ENCODE data around the gene SPN. TPM values are rescaled to one million over a fixed set of nuclear protein-coding genes. Genes with fewer than 3 reads are reported as not detected.

The SPN gene
- total RNA-seq, 1 experiment from 2014 or later = not detected

GRCh38 chr16:29714972-29715371 lies 51.9 kb downstream of the SPN start:
- POLR2A ChIA-PET (ENCODE audit: low non-redundant PET) = no interaction called here
- TF ChIP-seq CTCF (conservative IDR thresholded peaks at IDR 0.05; ENCODE audit: low read depth, low read length) = no peak
- TF ChIP-seq EZH2 (IDR thresholded peaks at IDR 0.05; ENCODE audit: borderline replicate concordance, low read depth, low read length, poor library complexity, severe bottlenecking) = no peak
- no peak overlapping the region for H3K4me3 ChIP-seq (ENCODE audit: low read depth, low read length, poor library complexity, severe bottlenecking)
- H3K27ac ChIP-seq (ENCODE audit: low read depth, low read length, poor library complexity, severe bottlenecking) = no peak overlapping the region
- no TSS peak for BruUV-seq (replicated peaks)
- DNase-seq (ENCODE audit: low spot score) = no peak
- H3K4me1 ChIP-seq (ENCODE audit: insufficient read depth, low read length, poor library complexity, severe bottlenecking) = no peaks in the 10 kb centered on the region
- H3K27me3 ChIP-seq (replicated peaks; ENCODE audit: insufficient read depth, low read depth, low read length, poor library complexity) = no peaks in the 10 kb centered on the region
- intact Hi-C loops (cut with micrococcal nuclease; ENCODE audit: unreplicated experiment) = no loop called here
- H3K9me3 ChIP-seq (ENCODE audit: low read depth, low read length, poor library complexity, severe bottlenecking) = no peaks in the 10 kb centered on the region
- CTCF ChIA-PET = interaction anchor here (0.7 to 1.2 kb wide), 2 partner anchors 14 to 30 kb away, joined by 3 to 4 read pairs; no protein-coding TSS in a partner anchor
- H3K36me3 ChIP-seq (ENCODE audit: insufficient read depth, low read length, poor library complexity, severe bottlenecking) = no peaks in the 10 kb centered on the region

GRCh38 chr16:29717113-29717512 lies 54.1 kb downstream of the SPN start:
- H3K36me3 ChIP-seq (ENCODE audit: insufficient read depth, low read length, poor library complexity, severe bottlenecking) = no peaks in the 10 kb centered on the region
- DNase-seq (ENCODE audit: low spot score) = no peak
- TF ChIP-seq CTCF (conservative IDR thresholded peaks at IDR 0.05; ENCODE audit: low read depth, low read length) = no peak
- TF ChIP-seq EZH2 (IDR thresholded peaks at IDR 0.05; ENCODE audit: borderline replicate concordance, low read depth, low read length, poor library complexity, severe bottlenecking) = no peak
- H3K9me3 ChIP-seq (ENCODE audit: low read depth, low read length, poor library complexity, severe bottlenecking) = no peaks in the 10 kb centered on the region
- no peak overlapping the region for H3K27ac ChIP-seq (ENCODE audit: low read depth, low read length, poor library complexity, severe bottlenecking)
- H3K4me1 ChIP-seq (ENCODE audit: insufficient read depth, low read length, poor library complexity, severe bottlenecking) = no peaks in the 10 kb centered on the region
- intact Hi-C loops (cut with micrococcal nuclease; ENCODE audit: unreplicated experiment) = no loop called here
- CTCF ChIA-PET = no interaction called here
- H3K4me3 ChIP-seq (ENCODE audit: low read depth, low read length, poor library complexity, severe bottlenecking) = no peak overlapping the region
- POLR2A ChIA-PET (ENCODE audit: low non-redundant PET) = no interaction called here
- no peaks in the 10 kb centered on the region for H3K27me3 ChIP-seq (replicated peaks; ENCODE audit: insufficient read depth, low read depth, low read length, poor library complexity)
- BruUV-seq (replicated peaks) = no TSS peak

GRCh38 chr16:29719063-29719462 lies 56.0 kb downstream of the SPN start:
- CTCF ChIA-PET = interaction anchor here (0.6 kb wide), 1 partner anchor 42 kb away, joined by 4 read pairs; no protein-coding TSS in a partner anchor
- DNase-seq (ENCODE audit: low spot score) = no peak
- Histone ChIP-seq H3K4me3 (ENCODE audit: low read depth, low read length, poor library complexity, severe bottlenecking) (no peak overlapping the region), H3K4me1 (ENCODE audit: insufficient read depth, low read length, poor library complexity, severe bottlenecking) (no peaks in the 10 kb centered on the region), H3K27me3 (replicated peaks; ENCODE audit: insufficient read depth, low read depth, low read length, poor library complexity) (no peaks in the 10 kb centered on the region), H3K9me3 (ENCODE audit: low read depth, low read length, poor library complexity, severe bottlenecking) (no peaks in the 10 kb centered on the region), H3K36me3 (ENCODE audit: insufficient read depth, low read length, poor library complexity, severe bottlenecking) (no peaks in the 10 kb centered on the region), H3K27ac (ENCODE audit: low read depth, low read length, poor library complexity, severe bottlenecking) (no peak overlapping the region)
- TF ChIP-seq EZH2 (IDR thresholded peaks at IDR 0.05; ENCODE audit: borderline replicate concordance, low read depth, low read length, poor library complexity, severe bottlenecking) (no peak), CTCF (conservative IDR thresholded peaks at IDR 0.05; ENCODE audit: low read depth, low read length) (no peak)
- POLR2A ChIA-PET (ENCODE audit: low non-redundant PET) = no interaction called here
- no TSS peak for BruUV-seq (replicated peaks)
- intact Hi-C loops (cut with micrococcal nuclease; ENCODE audit: unreplicated experiment) = no loop called here

Other genes starting within 250 kb of the SPN start
- gene BOLA2, start 208.9 kb upstream of the SPN start, total RNA-seq (2021) = 7.0 and 8.0 TPM in 2 replicates
- gene SLX1B, start 208.7 kb upstream of the SPN start, total RNA-seq (2021) = 40.3 and 49.7 TPM in 2 replicates
- gene SULT1A4, start 203.3 kb upstream of the SPN start, total RNA-seq (2021) = 2.1 and 2.5 TPM in 2 replicates
- 68.6 and 73.2 TPM in 2 replicates for gene NPIPB12, start 156.8 kb upstream of the SPN start, total RNA-seq (2021)
- 31.1 and 48.3 TPM in 2 replicates for gene QPRT, start 15.9 kb downstream of the SPN start, total RNA-seq (2021)
- not detected in 2 replicates for gene C16orf54, start 82.7 kb downstream of the SPN start, total RNA-seq (2021)
- not detected in 2 replicates for gene ZG16, start 115.0 kb downstream of the SPN start, total RNA-seq (2021)
- 171 and 186 TPM in 2 replicates for gene KIF22, start 127.5 kb downstream of the SPN start, total RNA-seq (2021)
- gene MAZ, start 143.3 kb downstream of the SPN start, total RNA-seq (2021) = 457 and 516 TPM in 2 replicates
- gene PRRT2, start 148.9 kb downstream of the SPN start, total RNA-seq (2021) = 9.0 TPM in 2 replicates
- 47.4 and 50.0 TPM in 2 replicates for gene PAGR1, start 152.9 kb downstream of the SPN start, total RNA-seq (2021)
- 5.6 and 7.1 TPM in 2 replicates for gene MVP, start 157.2 kb downstream of the SPN start, total RNA-seq (2021)
- gene CDIPT, start 200.0 kb downstream of the SPN start, total RNA-seq (2021) = 51.7 and 55.6 TPM in 2 replicates
- gene SEZ6L2, start 236.3 kb downstream of the SPN start, total RNA-seq (2021) = 7.0 and 9.1 TPM in 2 replicates
- 2.0 and 2.5 TPM in 2 replicates for gene ASPHD1, start 237.2 kb downstream of the SPN start, total RNA-seq (2021)

Data from A673 (cell line).